Ishikawa (cell line): ENCODE results near the gene KLHL8.

Experiments used
- CEBPB ChIP-seq: IDR thresholded peaks from 2 replicates; pipeline ENCODE4 v1.6.1; 2012
- EGR1 ChIP-seq: IDR thresholded peaks from 2 replicates; pipeline ENCODE4 v1.6.1; 2012
- FOXM1 ChIP-seq: IDR thresholded peaks from 2 replicates; pipeline ENCODE4 v1.6.1; 2012; ENCODE audit warnings: low read depth, borderline replicate concordance
- MAX ChIP-seq: IDR thresholded peaks from 2 replicates; pipeline ENCODE4 v1.6.1; 2012
- TAF1 ChIP-seq: IDR thresholded peaks from 2 replicates; pipeline ENCODE4 v1.6.1; 2012; ENCODE audit warnings: low read depth, mild to moderate bottlenecking
- TCF12 ChIP-seq: IDR thresholded peaks from 2 replicates; pipeline ENCODE4 v1.6.1; 2012; ENCODE audit warnings: low read depth
- ZBTB7A ChIP-seq: IDR thresholded peaks from 2 replicates; pipeline ENCODE4 v1.6.1; 2012; ENCODE audit warnings: low read depth

- TF ChIP-seq ZBTB7A (no peak), TAF1 (no peak), CEBPB (no peak), MAX (no peak), EGR1 (no peak), TCF12 (no peak), FOXM1 (no peak)
Measured at GRCh38 chr4:87192145-87192919, 28.1 kb downstream of the KLHL8 start.
